ENCODE results near the gene ZNF787. TPM values are rescaled to one million over a fixed set of nuclear protein-coding genes. Genes with fewer than 3 reads are reported as not detected.
"Not testable (repeated sequence)": the region's sequence is repeated elsewhere in the genome, so short reads cannot be mapped to it uniquely, and the experiment has no call there.

The ZNF787 gene
- total RNA-seq, 1 donor from 2014 or later: 32.4 TPM

DNA sequence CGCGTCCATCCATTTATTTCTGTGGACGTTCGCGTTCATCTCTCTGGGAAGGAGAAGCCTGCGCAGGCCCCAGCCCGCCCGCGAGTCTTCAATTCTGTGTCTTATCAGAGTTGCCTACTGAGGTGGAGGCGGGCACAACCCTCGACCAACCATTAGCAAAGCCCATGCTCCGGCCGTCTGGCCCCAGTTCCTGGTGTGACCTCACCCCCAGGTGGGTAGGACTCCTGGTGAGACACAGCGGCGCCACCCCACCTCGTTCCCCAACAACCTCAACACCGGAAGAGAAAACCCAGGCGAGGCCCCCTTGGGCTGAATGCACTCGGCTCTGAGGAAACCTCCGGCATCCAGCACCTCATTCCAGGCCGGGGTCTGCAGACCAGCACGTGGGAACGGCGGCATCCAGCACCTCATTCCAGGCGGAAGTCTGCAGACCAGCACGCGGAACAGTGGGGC, 14.7 kb downstream of the ZNF787 start:
- intact Hi-C loops (cut with DNase I): no loop called here
- no peaks in the 10 kb centered on the region for H3K27me3 ChIP-seq (ENCODE audit: low read depth)
- H3K36me3 ChIP-seq: peaks cover 19% of the 10 kb centered on the region
- H3K4me3 ChIP-seq: no peak overlapping the region
- peaks cover 53% of the 10 kb centered on the region for H3K4me1 ChIP-seq
- DNase-seq: peak; percentile 56
- H3K27ac ChIP-seq: no peak overlapping the region
- ATAC-seq: no peak
- H3K9me3 ChIP-seq: no peaks in the 10 kb centered on the region
- TF ChIP-seq, protein P1, sequence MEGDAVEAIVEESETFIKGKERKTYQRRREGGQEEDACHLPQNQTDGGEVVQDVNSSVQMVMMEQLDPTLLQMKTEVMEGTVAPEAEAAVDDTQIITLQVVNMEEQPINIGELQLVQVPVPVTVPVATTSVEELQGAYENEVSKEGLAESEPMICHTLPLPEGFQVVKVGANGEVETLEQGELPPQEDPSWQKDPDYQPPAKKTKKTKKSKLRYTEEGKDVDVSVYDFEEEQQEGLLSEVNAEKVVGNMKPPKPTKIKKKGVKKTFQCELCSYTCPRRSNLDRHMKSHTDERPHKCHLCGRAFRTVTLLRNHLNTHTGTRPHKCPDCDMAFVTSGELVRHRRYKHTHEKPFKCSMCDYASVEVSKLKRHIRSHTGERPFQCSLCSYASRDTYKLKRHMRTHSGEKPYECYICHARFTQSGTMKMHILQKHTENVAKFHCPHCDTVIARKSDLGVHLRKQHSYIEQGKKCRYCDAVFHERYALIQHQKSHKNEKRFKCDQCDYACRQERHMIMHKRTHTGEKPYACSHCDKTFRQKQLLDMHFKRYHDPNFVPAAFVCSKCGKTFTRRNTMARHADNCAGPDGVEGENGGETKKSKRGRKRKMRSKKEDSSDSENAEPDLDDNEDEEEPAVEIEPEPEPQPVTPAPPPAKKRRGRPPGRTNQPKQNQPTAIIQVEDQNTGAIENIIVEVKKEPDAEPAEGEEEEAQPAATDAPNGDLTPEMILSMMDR (IDR thresholded peaks at IDR 0.05): no peak

DNA sequence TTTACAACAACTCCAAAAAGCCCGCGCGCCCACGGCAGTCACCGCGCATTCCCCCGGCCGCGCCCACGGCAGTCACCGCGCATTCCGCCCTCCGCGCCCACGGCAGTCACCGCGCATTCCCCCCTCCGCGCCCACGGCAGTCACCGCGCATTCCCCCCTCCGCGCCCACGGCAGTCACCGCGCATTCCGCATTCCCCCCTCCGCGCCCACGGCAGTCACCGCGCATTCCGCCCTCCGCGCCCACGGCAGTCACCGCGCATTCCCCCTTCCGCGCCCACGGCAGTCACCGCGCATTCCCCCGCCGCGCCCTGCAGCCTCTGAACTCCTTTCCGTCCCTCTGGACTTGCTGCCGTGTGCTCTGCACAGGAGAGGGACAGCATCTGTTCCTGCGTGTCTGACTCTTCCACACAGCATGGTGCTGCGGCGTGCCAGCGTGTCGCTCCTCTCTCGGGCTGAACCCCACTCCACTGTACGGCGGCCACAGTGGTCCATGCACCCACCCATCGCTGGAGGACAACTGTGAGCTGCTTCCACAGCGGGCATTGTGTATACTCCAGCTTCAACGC, 15.2 kb downstream of the ZNF787 start:
- intact Hi-C loops (cut with DNase I); ATAC-seq; H3K9me3 ChIP-seq; H3K27me3 ChIP-seq (ENCODE audit: low read depth); H3K4me3 ChIP-seq: not testable (repeated sequence)
- Histone ChIP-seq H3K4me1 (peaks cover 48% of the 10 kb centered on the region), H3K36me3 (peaks cover 25% of the 10 kb centered on the region), H3K27ac (peak overlapping the region; percentile 80)
- DNase-seq: peak; percentile 41

DNA sequence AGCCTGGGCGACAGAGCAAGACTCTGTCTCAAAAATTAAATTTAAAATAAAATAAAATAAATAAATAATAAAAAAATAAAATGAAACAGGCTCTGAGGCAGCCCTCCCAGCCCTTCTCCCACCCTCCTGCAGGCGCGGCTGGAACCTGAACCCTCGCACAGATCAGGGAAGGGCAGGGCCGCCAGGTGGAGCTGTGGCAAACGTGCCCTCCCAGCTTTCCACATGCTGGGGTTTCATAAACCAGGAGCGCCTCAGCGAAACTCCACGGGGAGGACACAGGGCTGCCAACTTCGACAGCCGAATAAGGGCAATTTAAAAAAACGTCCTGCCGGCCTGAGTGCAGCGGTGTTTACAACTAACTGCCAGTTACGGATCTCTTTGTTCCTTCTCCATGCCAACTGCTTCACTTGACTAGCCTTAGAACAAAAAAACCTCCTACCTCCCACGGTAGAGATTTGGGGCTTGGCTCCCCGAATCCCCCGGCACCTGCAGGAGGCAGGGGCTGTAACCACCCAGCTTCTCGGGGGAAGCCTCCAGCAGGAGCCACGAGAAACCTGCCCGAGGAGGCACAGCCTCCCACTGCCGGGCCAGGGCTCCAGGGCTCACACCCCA, 15.9 kb downstream of the ZNF787 start:
- TF ChIP-seq, protein P1 (IDR thresholded peaks at IDR 0.05): peak; percentile 77
- Histone ChIP-seq H3K36me3 (peaks cover 28% of the 10 kb centered on the region), H3K4me1 (peaks cover 41% of the 10 kb centered on the region), H3K4me3 (peak overlapping the region; percentile 29), H3K27me3 (ENCODE audit: low read depth) (no peaks in the 10 kb centered on the region), H3K9me3 (no peaks in the 10 kb centered on the region), H3K27ac (peak overlapping the region; percentile 80)
- DNase-seq: peak; percentile 90
- peak; percentile 89 to 91 for ATAC-seq
- intact Hi-C loops (cut with DNase I): no loop called here

DNA sequence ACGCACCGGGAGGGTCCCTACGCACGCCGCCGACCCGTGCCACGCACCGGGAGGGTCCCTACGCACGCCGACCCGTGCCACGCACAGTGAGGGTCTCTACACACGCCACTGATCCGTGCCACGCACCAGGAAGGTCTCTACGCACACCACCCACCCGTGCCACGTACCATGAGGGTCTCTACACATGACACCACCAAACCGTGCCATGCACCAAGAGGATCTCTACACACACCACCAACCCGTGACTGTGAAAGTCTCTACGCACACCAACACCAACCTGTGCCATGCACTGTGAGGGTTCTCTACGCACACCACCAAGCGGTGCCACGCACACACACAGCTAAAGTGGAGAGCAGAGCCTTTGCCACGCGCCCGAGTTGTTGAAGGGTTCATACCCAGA, 16.7 kb downstream of the ZNF787 start:
- Histone ChIP-seq H3K9me3 (no peaks in the 10 kb centered on the region), H3K4me1 (peaks cover 33% of the 10 kb centered on the region), H3K27ac (peak overlapping the region; percentile 80), H3K4me3 (no peak overlapping the region), H3K36me3 (peaks cover 33% of the 10 kb centered on the region), H3K27me3 (ENCODE audit: low read depth) (no peaks in the 10 kb centered on the region)
- TF ChIP-seq, protein P1 (IDR thresholded peaks at IDR 0.05): no peak
- DNase-seq (peak; percentile 45), ATAC-seq (no peak)
- intact Hi-C loops (cut with DNase I): no loop called here

DNA sequence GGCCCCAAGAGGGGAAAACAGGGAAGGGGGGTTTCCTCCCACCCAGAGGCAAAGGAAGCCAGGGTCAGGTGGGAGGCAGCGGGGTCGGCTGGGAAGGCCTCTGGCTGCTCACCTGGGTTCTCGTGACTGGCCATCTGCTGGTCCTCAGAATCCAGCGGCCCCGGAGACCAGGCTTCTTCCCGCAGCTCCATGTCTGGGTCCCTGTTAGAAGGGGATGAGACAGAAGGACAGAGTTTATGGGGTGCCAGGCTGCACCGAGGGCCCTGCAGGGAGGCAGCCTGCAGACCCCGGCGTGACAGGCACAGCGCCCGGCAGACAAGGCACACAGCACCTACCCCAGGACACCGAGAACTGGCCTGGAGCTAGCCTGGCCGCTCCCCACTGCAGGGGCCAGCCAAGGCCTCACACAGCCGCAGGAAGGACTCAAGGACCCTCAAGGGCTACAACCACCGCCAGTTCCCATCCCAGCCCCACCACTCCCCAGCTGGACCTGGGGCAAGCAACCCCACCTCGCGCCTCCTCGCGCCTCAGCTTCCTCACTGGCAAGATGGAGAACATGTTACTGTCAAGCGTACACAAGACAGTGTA, 18.0 kb downstream of the ZNF787 start:
- H3K36me3 ChIP-seq: peaks cover 35% of the 10 kb centered on the region
- intact Hi-C loops (cut with DNase I): no loop called here
- ATAC-seq: no peak

More for the DNA sequence above, 18.0 kb downstream of the ZNF787 start:
- no peaks in the 10 kb centered on the region for H3K9me3 ChIP-seq
- no peak overlapping the region for H3K4me3 ChIP-seq
- TF ChIP-seq, protein P1 (IDR thresholded peaks at IDR 0.05): no peak
- no peak overlapping the region for H3K27ac ChIP-seq
- no peak for DNase-seq
- peaks cover 22% of the 10 kb centered on the region for H3K4me1 ChIP-seq
- no peaks in the 10 kb centered on the region for H3K27me3 ChIP-seq (ENCODE audit: low read depth)

All from lower lobe of right lung (tissue), 2 donors.